A549 (cell line): ENCODE results near the gene RALA. TPM values are rescaled to one million over a fixed set of nuclear protein-coding genes. Genes with fewer than 3 reads are reported as not detected.

ENCODE experiments used
- ATAC-seq, 2 experiments: fragments of 200-7000 bp in 1 of 2; fragments of >200 bp in 1 of 2; cut with Nextera tagmentation in 1 of 2; cut with Tn5 transposase in 1 of 2; 3 replicates each; pipeline versions ENCODE4 v1.8.0 to v1.9.1; 2018 to 2020; ENCODE audit warnings: mild to moderate bottlenecking in 1 of 2, moderate library complexity in 1 of 2
- CTCF ChIA-PET: fragments of 300-600 bp; sonication (Branson Sonifier 250); formaldehyde crosslinking; extraction: SDS; loops from one replicate; lab custom pipeline; 2021; ENCODE audit warnings: antibody characterized with exemption, inconsistent platforms; lab: Yijun Ruan, JAX
- POLR2A ChIA-PET: fragments of 350-600 bp; formaldehyde crosslinking; extraction: SDS; loops from one replicate; lab custom pipeline; 2021; ENCODE audit warnings: antibody characterized with exemption, inconsistent platforms; lab: Yijun Ruan, JAX
- DNase-seq, 2 experiments: peaks; one replicate each; pipeline versions ENCODE4 v3.0.0 to v3.0.0-alpha.2; 2011 to 2016; ENCODE audit warnings: low read depth in 1 of 2, low spot score in 1 of 2
- FAIRE-seq: peaks from 2 replicates; lab custom pipeline; 2011; peaks lifted over from hg19 to GRCh38; lab: Jason Lieb, UNC
- H3K27ac ChIP-seq, 2 experiments: fragments of >200 bp; sonication (Bioruptor Twin); formaldehyde crosslinking; 3 replicates each; pipeline ENCODE4 v1.5.1; 2016 to 2017
- H3K4me1 ChIP-seq: fragments of >200 bp; sonication (Bioruptor Twin); formaldehyde crosslinking; 3 replicates; pipeline ENCODE4 v1.6.1; 2016
- H3K4me2 ChIP-seq: fragments of >200 bp; sonication (Bioruptor Twin); formaldehyde crosslinking; 3 replicates; pipeline ENCODE4 v1.6.1; 2016
- H3K4me3 ChIP-seq: fragments of >200 bp; sonication (Bioruptor Twin); formaldehyde crosslinking; 3 replicates; pipeline ENCODE4 v1.5.1; 2016
- H3K9me3 ChIP-seq: fragments of >200 bp; sonication (Bioruptor Twin); formaldehyde crosslinking; 3 replicates; pipeline ENCODE4 v1.6.1; 2016
- BHLHE40 ChIP-seq: IDR thresholded peaks from 2 replicates; pipeline ENCODE4 v1.6.1; 2012; ENCODE audit warnings: low read depth, low read length, inconsistent platforms
- CBX8 ChIP-seq: fragments of 200-600 bp; sonication (generic); IDR thresholded peaks from 2 replicates; pipeline ENCODE4 v1.6.1; 2016
- CEBPB ChIP-seq, 2 experiments: fragments of >200 bp in 1 of 2; sonication (Bioruptor Twin) in 1 of 2; formaldehyde crosslinking in 1 of 2; IDR thresholded peaks; 2 replicates each; pipeline ENCODE4 v1.6.1; 2012 to 2016
- ELK1 ChIP-seq: fragments of 150-350 bp; IDR thresholded peaks from 2 replicates; pipeline ENCODE4 v1.6.1; 2014; ENCODE audit warnings: low read depth, mild to moderate bottlenecking, low read length
- FOSB ChIP-seq: fragments of 250-450 bp; sonication (Bioruptor Pico); IDR thresholded peaks from 2 replicates; pipeline ENCODE4 v1.5.0; 2020; ENCODE audit warnings: mild to moderate bottlenecking, moderate library complexity
- GATA3 ChIP-seq: IDR thresholded peaks from 2 replicates; pipeline ENCODE4 v1.6.1; 2012; ENCODE audit warnings: borderline replicate concordance
- HEYL ChIP-seq: fragments of 250-450 bp; sonication (Bioruptor Pico); IDR thresholded peaks from 2 replicates; pipeline ENCODE4 v1.8.0; 2021; ENCODE audit warnings: mild to moderate bottlenecking, moderate library complexity
- HOXA7 ChIP-seq: fragments of 250-450 bp; sonication (Bioruptor Pico); IDR thresholded peaks from 2 replicates; pipeline ENCODE4 v1.5.0; 2020; ENCODE audit warnings: mild to moderate bottlenecking, moderate library complexity
- JUN ChIP-seq, 2 experiments: fragments of >200 bp; sonication (Bioruptor Twin); formaldehyde crosslinking; IDR thresholded peaks; 2 replicates in 1 of 2; 3 replicates in 1 of 2; pipeline ENCODE4 v1.6.1; 2016 to 2017
- KDM5A ChIP-seq: fragments of 200-600 bp; sonication (generic); IDR thresholded peaks from 2 replicates; pipeline ENCODE4 v1.6.1; 2016; ENCODE audit warnings: antibody characterized with exemption, mild to moderate bottlenecking
- MYC ChIP-seq: IDR thresholded peaks from 2 replicates; pipeline ENCODE4 v1.6.1; 2012; ENCODE audit warnings: mild to moderate bottlenecking, inconsistent platforms, low read length, improper control_type of control experiment, borderline replicate concordance
- RAD21 ChIP-seq, 2 experiments: fragments of >200 bp in 1 of 2; sonication (Bioruptor Twin) in 1 of 2; formaldehyde crosslinking in 1 of 2; IDR thresholded peaks in 1 of 2; conservative IDR thresholded peaks in 1 of 2; 2 replicates in 1 of 2; 3 replicates in 1 of 2; pipeline ENCODE4 v1.6.1; 2012 to 2018; ENCODE audit warnings: inconsistent platforms in 1 of 2
- RARB ChIP-seq: fragments of 250-450 bp; sonication (Bioruptor Pico); IDR thresholded peaks from 2 replicates; pipeline ENCODE4 v1.8.0; 2021; ENCODE audit warnings: mild to moderate bottlenecking, moderate library complexity
- RFX5 ChIP-seq: fragments of 450-650 bp; IDR thresholded peaks from 2 replicates; pipeline ENCODE4 v1.7.1; 2014; ENCODE audit warnings: antibody characterized with exemption, mild to moderate bottlenecking, moderate library complexity
- RNF2 ChIP-seq: fragments of 200-600 bp; sonication (generic); IDR thresholded peaks from 2 replicates; pipeline ENCODE4 v1.6.1; 2016; ENCODE audit warnings: low read depth, mild to moderate bottlenecking, antibody characterized with exemption, moderate library complexity, borderline replicate concordance
- SMC3 ChIP-seq: fragments of >200 bp; sonication (Bioruptor Twin); formaldehyde crosslinking; IDR thresholded peaks from 3 replicates; pipeline ENCODE4 v1.6.1; 2018; ENCODE audit warnings: inconsistent platforms
- TFCP2L1 ChIP-seq: fragments of 250-450 bp; sonication (Bioruptor Pico); IDR thresholded peaks from 2 replicates; pipeline ENCODE4 v1.5.0; 2021; ENCODE audit warnings: mild to moderate bottlenecking
- TP53 ChIP-seq: fragments of 250-450 bp; sonication (Bioruptor Pico); IDR thresholded peaks from 2 replicates; pipeline ENCODE4 v1.5.0; 2021; ENCODE audit warnings: mild to moderate bottlenecking, moderate library complexity
- USF2 ChIP-seq: fragments of 450-650 bp; IDR thresholded peaks from 2 replicates; pipeline ENCODE4 v1.6.1; 2014; ENCODE audit warnings: antibody characterized with exemption
- ZFP36 ChIP-seq: fragments of 450-650 bp; IDR thresholded peaks from 2 replicates; pipeline ENCODE4 v1.6.1; 2014; ENCODE audit warnings: borderline replicate concordance; ENCODE audit not compliant: partially characterized antibody
- WGBS: methylation state at CpG from one replicate; pipeline ENCODE4 v1.1.6; 2017; ENCODE audit errors: missing lambda C conversion rate; 5-methylcytosine and 5-hydroxymethylcytosine counted together
- polyA plus RNA-seq, 4 experiments: library from polyadenylated mRNA; depleted of rRNA in 3 of 4; stranded (reverse); fragments of >200 nt; fragmentation: RNase III in 1 of 4; extraction: RNeasy Plus Mini Kit Qiagen cat#74134 plus additional on column Dnase treatment in 1 of 4; gene quantifications; 2 replicates in 3 of 4; 3 replicates in 1 of 4; pipeline ENCODE4 v1.2.3, GENCODE V29; 2011 to 2017
- TF ChIP-seq, protein P1 (sequence below): fragments of 250-450 bp; sonication (Bioruptor Pico); IDR thresholded peaks from 2 replicates; pipeline ENCODE4 v1.5.0; 2020; ENCODE audit warnings: low read depth, mild to moderate bottlenecking, moderate library complexity
- TF ChIP-seq, protein P2 (sequence below): IDR thresholded peaks from 2 replicates; pipeline ENCODE4 v1.6.1; 2012
- TF ChIP-seq, protein P3 (sequence below): fragments of 200-600 bp; sonication (generic); IDR thresholded peaks from 2 replicates; pipeline ENCODE4 v1.6.1; 2016; ENCODE audit warnings: antibody characterized with exemption, mild to moderate bottlenecking, moderate library complexity

RALA gene
- polyA plus RNA-seq, 2 of the 4 experiments (the other 2 are of a cell fraction): 30.1 to 43.7 TPM

DNA sequence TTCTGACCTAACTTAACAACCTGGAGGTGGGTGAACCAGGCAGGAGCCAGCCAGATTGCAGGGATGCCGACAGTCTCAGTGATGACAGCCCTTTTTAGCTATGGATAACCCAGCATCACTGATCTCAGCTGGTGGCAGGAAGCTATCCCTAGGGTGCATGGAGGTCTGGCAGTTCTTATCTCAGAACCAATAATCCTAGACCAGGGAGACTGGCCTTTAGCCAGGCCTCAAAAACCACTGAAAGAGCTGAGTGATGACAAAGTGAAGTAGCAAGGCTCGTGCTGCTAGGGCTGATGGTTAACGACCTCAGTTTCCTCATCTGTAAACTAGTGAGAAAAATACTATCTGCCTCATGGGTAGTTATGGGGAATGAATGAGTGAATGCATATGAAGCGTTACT, 112.5 kb downstream of the RALA start:
- H3K4me2 ChIP-seq: no peak overlapping the region
- H3K27ac ChIP-seq: no peak overlapping the region
- no peak for TF ChIP-seq ELK1
- ATAC-seq (no peak), DNase-seq (no peak), FAIRE-seq (no peak)
- POLR2A ChIA-PET: no interaction called here
- CTCF ChIA-PET: interaction anchor here (0.6 to 4.4 kb wide), 6 partner anchors 9 to 398 kb away, joined by 3 to 30 read pairs (median 5); partner anchors contain the start of gene RALA
- H3K4me3 ChIP-seq: no peak overlapping the region
- H3K9me3 ChIP-seq: no peaks in the 10 kb centered on the region
- 85% methylated on average over 4 of the region's 4 CpGs for WGBS
- peaks cover 15% of the 10 kb centered on the region for H3K4me1 ChIP-seq

GRCh38 chr7:39741942-39742623, 118.7 kb downstream of the RALA start:
- H3K27ac ChIP-seq: no peak overlapping the region
- H3K4me2 ChIP-seq: no peak overlapping the region
- DNase-seq: peak; percentile 38 to 75
- ATAC-seq: peak; percentile 80 to 90; a peak in 5 of 6 replicates
- FAIRE-seq: no peak
- TF ChIP-seq, protein P1, sequence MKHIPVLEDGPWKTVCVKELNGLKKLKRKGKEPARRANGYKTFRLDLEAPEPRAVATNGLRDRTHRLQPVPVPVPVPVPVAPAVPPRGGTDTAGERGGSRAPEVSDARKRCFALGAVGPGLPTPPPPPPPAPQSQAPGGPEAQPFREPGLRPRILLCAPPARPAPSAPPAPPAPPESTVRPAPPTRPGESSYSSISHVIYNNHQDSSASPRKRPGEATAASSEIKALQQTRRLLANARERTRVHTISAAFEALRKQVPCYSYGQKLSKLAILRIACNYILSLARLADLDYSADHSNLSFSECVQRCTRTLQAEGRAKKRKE (CRISPR knock-in tag): no peak
- TF ChIP-seq TFCP2L1 (CRISPR knock-in tag) (no peak), RAD21 (conservative IDR thresholded peaks at IDR 0.05 in 1 of 2, IDR thresholded peaks at IDR 0.05 in 1 of 2) (peak in 1 of 2 experiments; percentile 40; a peak in 3 of 5 replicates), SMC3 (0 out of 3 replicates have a peak, but pooled peaks have one; percentile 8), TP53 (no peak), FOSB (no peak), CBX8 (no peak), GATA3 (no peak), KDM5A (no peak), CEBPB (IDR thresholded peaks at IDR 0.05) (no peak), MYC (no peak), RARB (CRISPR knock-in tag) (no peak), HOXA7 (CRISPR knock-in tag) (no peak), ZFP36 (no peak)
- TF ChIP-seq, protein P2, sequence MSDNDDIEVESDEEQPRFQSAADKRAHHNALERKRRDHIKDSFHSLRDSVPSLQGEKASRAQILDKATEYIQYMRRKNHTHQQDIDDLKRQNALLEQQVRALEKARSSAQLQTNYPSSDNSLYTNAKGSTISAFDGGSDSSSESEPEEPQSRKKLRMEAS: no peak
- TF ChIP-seq, all 56 proteins: peak for 2
- Histone ChIP-seq H3K4me1 (0 out of 3 replicates have a peak, but pooled peaks cover 3% of the 10 kb centered on the region), H3K4me3 (no peak overlapping the region), H3K9me3 (no peaks in the 10 kb centered on the region)
- WGBS: 92% methylated on average over 13 of the region's 13 CpGs
- ChIA-PET POLR2A (no interaction called here), CTCF (interaction anchor here (0.6 to 17.9 kb wide), 5 partner anchors 9 to 173 kb away, joined by 3 to 371 read pairs (median 3); no protein-coding TSS in a partner anchor)

DNA sequence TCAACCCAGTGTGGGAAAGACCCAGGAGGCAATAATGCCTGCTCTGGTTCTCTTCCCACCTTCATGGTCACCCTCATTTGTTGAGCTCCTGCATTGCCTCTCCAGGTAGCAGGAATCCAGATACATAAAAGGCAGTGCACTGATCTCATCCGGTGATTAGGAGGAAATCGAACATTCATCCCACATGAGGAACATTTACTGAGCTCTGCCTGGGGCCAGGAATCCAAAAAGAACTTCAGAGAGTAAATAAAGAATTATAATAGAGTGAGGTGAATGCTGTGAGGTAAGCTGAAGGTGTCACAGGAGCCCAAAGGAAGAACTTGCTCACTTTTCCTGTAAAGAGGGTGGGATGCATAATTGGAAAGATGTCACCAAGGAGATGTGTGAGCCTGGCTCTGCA, 121.2 kb downstream of the RALA start:
- H3K4me1 ChIP-seq: peaks cover 10% of the 10 kb centered on the region
- TF ChIP-seq HEYL (CRISPR knock-in tag) (no peak), RNF2 (no peak), RFX5 (no peak), USF2 (no peak), BHLHE40 (no peak), CBX8 (no peak), JUN (IDR thresholded peaks at IDR 0.05) (no peak)
- TF ChIP-seq, protein P3, sequence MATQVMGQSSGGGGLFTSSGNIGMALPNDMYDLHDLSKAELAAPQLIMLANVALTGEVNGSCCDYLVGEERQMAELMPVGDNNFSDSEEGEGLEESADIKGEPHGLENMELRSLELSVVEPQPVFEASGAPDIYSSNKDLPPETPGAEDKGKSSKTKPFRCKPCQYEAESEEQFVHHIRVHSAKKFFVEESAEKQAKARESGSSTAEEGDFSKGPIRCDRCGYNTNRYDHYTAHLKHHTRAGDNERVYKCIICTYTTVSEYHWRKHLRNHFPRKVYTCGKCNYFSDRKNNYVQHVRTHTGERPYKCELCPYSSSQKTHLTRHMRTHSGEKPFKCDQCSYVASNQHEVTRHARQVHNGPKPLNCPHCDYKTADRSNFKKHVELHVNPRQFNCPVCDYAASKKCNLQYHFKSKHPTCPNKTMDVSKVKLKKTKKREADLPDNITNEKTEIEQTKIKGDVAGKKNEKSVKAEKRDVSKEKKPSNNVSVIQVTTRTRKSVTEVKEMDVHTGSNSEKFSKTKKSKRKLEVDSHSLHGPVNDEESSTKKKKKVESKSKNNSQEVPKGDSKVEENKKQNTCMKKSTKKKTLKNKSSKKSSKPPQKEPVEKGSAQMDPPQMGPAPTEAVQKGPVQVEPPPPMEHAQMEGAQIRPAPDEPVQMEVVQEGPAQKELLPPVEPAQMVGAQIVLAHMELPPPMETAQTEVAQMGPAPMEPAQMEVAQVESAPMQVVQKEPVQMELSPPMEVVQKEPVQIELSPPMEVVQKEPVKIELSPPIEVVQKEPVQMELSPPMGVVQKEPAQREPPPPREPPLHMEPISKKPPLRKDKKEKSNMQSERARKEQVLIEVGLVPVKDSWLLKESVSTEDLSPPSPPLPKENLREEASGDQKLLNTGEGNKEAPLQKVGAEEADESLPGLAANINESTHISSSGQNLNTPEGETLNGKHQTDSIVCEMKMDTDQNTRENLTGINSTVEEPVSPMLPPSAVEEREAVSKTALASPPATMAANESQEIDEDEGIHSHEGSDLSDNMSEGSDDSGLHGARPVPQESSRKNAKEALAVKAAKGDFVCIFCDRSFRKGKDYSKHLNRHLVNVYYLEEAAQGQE: no peak
- TF ChIP-seq, all 56 proteins: peak for 0
- 75% methylated on average over 2 of the region's 2 CpGs for WGBS
- Histone ChIP-seq H3K4me2 (no peak overlapping the region), H3K9me3 (no peaks in the 10 kb centered on the region), H3K27ac (no peak overlapping the region), H3K4me3 (no peak overlapping the region)
- FAIRE-seq (no peak), DNase-seq (no peak), ATAC-seq (no peak)
- POLR2A ChIA-PET: interaction anchor here (1.0 kb wide), 1 partner anchor 121 kb away, joined by 3 read pairs; no protein-coding TSS in a partner anchor
- CTCF ChIA-PET: interaction anchor here (0.7 to 17.9 kb wide), 5 partner anchors 9 to 166 kb away, joined by 3 to 371 read pairs (median 4); no protein-coding TSS in a partner anchor
